Erythroblast (primary cell): ENCODE results near the gene PSMC1.

Experiments
- GATA1 ChIP-seq: IDR thresholded peaks from 2 replicates; pipeline ENCODE4 v1.6.1; 2011; ENCODE audit warnings: low read depth, mild to moderate bottlenecking, control low read depth, low read length, moderate library complexity
- POLR2A ChIP-seq: IDR thresholded peaks from 2 replicates; pipeline ENCODE4 v1.6.1; 2011; ENCODE audit warnings: mild to moderate bottlenecking, low read length

GRCh38 chr14:90213099-90213748, 43.1 kb upstream of the PSMC1 start:
- TF ChIP-seq POLR2A (no peak), GATA1 (no peak)
